Mesendoderm (in vitro differentiated cells): ENCODE measurements around the gene MAP3K1.

ENCODE experiments used
- DNase-seq: peaks from one replicate; pipeline ENCODE4 v3.0.0; 2013
- H2AK5ac ChIP-seq: 2 replicates; pipeline ENCODE4 v1.6.1; 2013; ENCODE audit warnings: low read length, inconsistent platforms
- H2BK120ac ChIP-seq: 2 replicates; pipeline ENCODE4 v1.6.1; 2013; ENCODE audit warnings: low read depth, mild to moderate bottlenecking, low read length, moderate library complexity, mixed read lengths
- H2BK15ac ChIP-seq: replicated peaks from 2 replicates; pipeline ENCODE4 v1.6.1; 2013; ENCODE audit warnings: low read depth, mild to moderate bottlenecking, moderate library complexity
- H2BK5ac ChIP-seq: 2 replicates; pipeline ENCODE4 v1.6.1; 2013; ENCODE audit warnings: low read length, inconsistent platforms
- H3K18ac ChIP-seq: 2 replicates; pipeline ENCODE4 v1.6.1; 2013; ENCODE audit warnings: mild to moderate bottlenecking, low read length, mixed read lengths
- H3K23ac ChIP-seq: one replicate; pipeline ENCODE4 v1.6.1; 2013; ENCODE audit warnings: low read length
- H3K27ac ChIP-seq: 2 replicates; pipeline ENCODE4 v1.5.1; 2013; ENCODE audit warnings: low read depth, mild to moderate bottlenecking, inconsistent platforms, low read length, moderate library complexity
- H3K27me3 ChIP-seq: 2 replicates; pipeline ENCODE4 v1.6.1; 2013; ENCODE audit warnings: low read length, control low read depth, mild to moderate bottlenecking, inconsistent platforms; ENCODE audit not compliant: insufficient read depth, poor library complexity
- H3K36me3 ChIP-seq: 2 replicates; pipeline ENCODE4 v1.6.1; 2013; ENCODE audit warnings: low read length, inconsistent platforms; ENCODE audit not compliant: control insufficient read depth, insufficient read depth
- H3K4ac ChIP-seq: one replicate; pipeline ENCODE4 v1.6.1; 2013; ENCODE audit warnings: low read depth, mild to moderate bottlenecking, low read length, moderate library complexity
- H3K4me1 ChIP-seq: 2 replicates; pipeline ENCODE4 v1.6.1; 2013; ENCODE audit warnings: low read depth, low read length, inconsistent platforms; ENCODE audit not compliant: control insufficient read depth
- H3K4me2 ChIP-seq: 2 replicates; pipeline ENCODE4 v1.6.1; 2013; ENCODE audit warnings: low read length
- H3K4me3 ChIP-seq: 2 replicates; pipeline ENCODE4 v1.5.1; 2013; ENCODE audit warnings: mild to moderate bottlenecking, low read length
- H3K56ac ChIP-seq: one replicate; pipeline ENCODE4 v1.6.1; 2013; ENCODE audit warnings: low read length
- H3K79me1 ChIP-seq: 2 replicates; pipeline ENCODE4 v1.6.1; 2013; ENCODE audit warnings: low read length, inconsistent platforms
- H3K79me2 ChIP-seq: 2 replicates; pipeline ENCODE4 v1.6.1; 2013; ENCODE audit warnings: mild to moderate bottlenecking, low read length; ENCODE audit not compliant: control insufficient read depth, insufficient read depth
- H3K9ac ChIP-seq: 2 replicates; pipeline ENCODE4 v1.6.1; 2013; ENCODE audit warnings: low read length, inconsistent platforms
- H4K5ac ChIP-seq: one replicate; pipeline ENCODE4 v1.6.1; 2013; ENCODE audit warnings: low read length
- H4K8ac ChIP-seq: one replicate; pipeline ENCODE4 v1.6.1; 2013; ENCODE audit warnings: low read depth, mild to moderate bottlenecking, control low read depth, low read length, moderate library complexity
- WGBS: extraction: QIAGEN DNeasy Blood & Tissue Kit; methylation state at CpG from one replicate; pipeline ENCODE4 v1.1.7; 2013; ENCODE audit warnings: low lambda C conversion rate, missing lambda C conversion rate; ENCODE audit not compliant: insufficient coverage; ENCODE audit errors: extremely low coverage; 5-methylcytosine and 5-hydroxymethylcytosine counted together

Gene MAP3K1

DNA sequence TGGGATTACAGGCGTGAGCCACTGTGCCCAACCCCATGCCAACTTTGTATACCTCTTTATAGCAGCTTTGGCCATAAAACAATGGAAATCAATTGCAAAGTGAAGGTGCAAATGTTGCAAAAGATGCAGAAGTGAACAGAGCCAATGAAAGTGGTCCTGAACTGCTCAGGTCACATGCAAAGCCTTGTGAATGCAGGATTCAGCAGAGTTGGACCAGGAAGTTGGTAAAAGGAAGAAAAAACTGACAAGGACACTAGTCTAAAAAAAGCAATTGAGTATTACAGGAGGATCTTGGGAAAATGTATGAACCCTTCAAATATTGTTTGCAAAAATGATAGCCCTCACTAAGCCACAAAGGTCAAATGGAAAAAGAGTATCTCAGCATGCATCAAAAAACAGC lies 4.5 kb upstream of the MAP3K1 start:
- DNase-seq: no peak
- no peak overlapping the region for H3K4me2 ChIP-seq
- no peaks in the 10 kb centered on the region for H3K27me3 ChIP-seq
- H2BK120ac ChIP-seq: no peak overlapping the region
- H3K18ac ChIP-seq: no peak overlapping the region
- H3K4ac ChIP-seq: no peak overlapping the region
- H3K4me3 ChIP-seq: no peak overlapping the region
- H4K5ac ChIP-seq: no peak overlapping the region
- no peaks in the 10 kb centered on the region for H3K4me1 ChIP-seq
- H3K27ac ChIP-seq: no peak overlapping the region
- WGBS: no CpG with 5 or more reads among the region's 1 CpG
- no peak overlapping the region for H2BK15ac ChIP-seq
- no peak overlapping the region for H3K56ac ChIP-seq
- no peak overlapping the region for H3K23ac ChIP-seq
- no peaks in the 10 kb centered on the region for H3K79me1 ChIP-seq
- H2BK5ac ChIP-seq: no peak overlapping the region
- no peaks in the 10 kb centered on the region for H3K36me3 ChIP-seq
- H4K8ac ChIP-seq: no peak overlapping the region
- H3K79me2 ChIP-seq: no peaks in the 10 kb centered on the region
- no peak overlapping the region for H3K9ac ChIP-seq
- no peak overlapping the region for H2AK5ac ChIP-seq

DNA sequence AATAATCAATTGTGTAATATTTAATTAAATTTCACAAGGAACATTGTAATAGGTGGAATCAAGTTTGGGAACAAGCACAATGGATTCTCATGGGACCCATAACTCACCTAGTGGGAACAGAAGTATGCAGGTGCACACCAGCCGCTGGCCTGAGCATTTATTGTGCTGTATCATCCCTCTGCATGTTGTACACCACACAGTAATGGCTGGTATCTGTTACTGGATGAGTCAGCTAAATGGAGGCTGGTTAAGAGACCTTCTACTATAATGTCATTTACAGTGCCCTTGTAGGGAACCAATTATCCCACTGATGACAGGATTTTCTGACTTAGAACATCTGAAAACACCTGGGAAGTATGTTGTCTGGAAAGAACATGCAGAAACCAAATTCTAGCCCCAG lies 3.2 kb upstream of the MAP3K1 start:
- DNase-seq: no peak
- Histone ChIP-seq H3K23ac (no peak overlapping the region), H3K79me2 (no peaks in the 10 kb centered on the region), H3K27ac (no peak overlapping the region), H3K9ac (no peak overlapping the region), H4K5ac (no peak overlapping the region), H4K8ac (no peak overlapping the region), H3K56ac (no peak overlapping the region), H3K27me3 (no peaks in the 10 kb centered on the region), H2BK120ac (no peak overlapping the region), H3K4me3 (no peak overlapping the region), H3K36me3 (no peaks in the 10 kb centered on the region), H3K4ac (no peak overlapping the region), H3K4me1 (no peaks in the 10 kb centered on the region), H2AK5ac (no peak overlapping the region), H3K18ac (no peak overlapping the region), H3K4me2 (no peak overlapping the region), H3K79me1 (no peaks in the 10 kb centered on the region), H2BK15ac (no peak overlapping the region), H2BK5ac (no peak overlapping the region)
- WGBS: no CpG with 5 or more reads among the region's 1 CpG

DNA sequence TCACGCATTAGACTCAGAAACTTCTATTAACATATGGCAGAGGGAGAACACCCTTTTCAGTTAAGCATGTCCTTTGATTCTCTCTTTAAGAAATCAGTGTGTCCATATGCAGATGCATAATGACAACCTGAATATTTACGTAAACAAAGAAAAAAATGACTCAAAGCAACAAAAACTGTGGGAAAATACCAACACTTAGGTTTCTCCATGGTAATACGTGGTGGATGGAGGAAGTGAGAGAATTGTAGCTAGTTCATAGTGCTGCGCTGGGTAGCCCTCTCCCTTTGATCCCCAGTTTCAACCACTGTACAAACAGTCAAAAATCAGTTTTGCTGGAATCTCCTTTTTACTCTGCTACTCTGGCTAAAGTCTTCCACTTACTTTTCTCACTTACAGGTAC lies 2.0 kb upstream of the MAP3K1 start:
- no CpG with 5 or more reads among the region's 4 CpGs for WGBS
- H3K27me3 ChIP-seq: no peaks in the 10 kb centered on the region
- H3K4me2 ChIP-seq: no peak overlapping the region
- H3K79me1 ChIP-seq: no peaks in the 10 kb centered on the region
- H3K27ac ChIP-seq: no peak overlapping the region
- no peak overlapping the region for H2BK120ac ChIP-seq
- H2BK5ac ChIP-seq: no peak overlapping the region
- no peak overlapping the region for H3K9ac ChIP-seq
- H3K56ac ChIP-seq: no peak overlapping the region
- H3K4me3 ChIP-seq: no peak overlapping the region
- no peaks in the 10 kb centered on the region for H3K79me2 ChIP-seq
- H2BK15ac ChIP-seq: no peak overlapping the region
- H4K5ac ChIP-seq: no peak overlapping the region
- no peak overlapping the region for H3K4ac ChIP-seq
- no peaks in the 10 kb centered on the region for H3K36me3 ChIP-seq
- no peak overlapping the region for H4K8ac ChIP-seq
- DNase-seq: no peak
- no peak overlapping the region for H3K23ac ChIP-seq
- no peak overlapping the region for H2AK5ac ChIP-seq
- no peak overlapping the region for H3K18ac ChIP-seq
- H3K4me1 ChIP-seq: no peaks in the 10 kb centered on the region

DNA sequence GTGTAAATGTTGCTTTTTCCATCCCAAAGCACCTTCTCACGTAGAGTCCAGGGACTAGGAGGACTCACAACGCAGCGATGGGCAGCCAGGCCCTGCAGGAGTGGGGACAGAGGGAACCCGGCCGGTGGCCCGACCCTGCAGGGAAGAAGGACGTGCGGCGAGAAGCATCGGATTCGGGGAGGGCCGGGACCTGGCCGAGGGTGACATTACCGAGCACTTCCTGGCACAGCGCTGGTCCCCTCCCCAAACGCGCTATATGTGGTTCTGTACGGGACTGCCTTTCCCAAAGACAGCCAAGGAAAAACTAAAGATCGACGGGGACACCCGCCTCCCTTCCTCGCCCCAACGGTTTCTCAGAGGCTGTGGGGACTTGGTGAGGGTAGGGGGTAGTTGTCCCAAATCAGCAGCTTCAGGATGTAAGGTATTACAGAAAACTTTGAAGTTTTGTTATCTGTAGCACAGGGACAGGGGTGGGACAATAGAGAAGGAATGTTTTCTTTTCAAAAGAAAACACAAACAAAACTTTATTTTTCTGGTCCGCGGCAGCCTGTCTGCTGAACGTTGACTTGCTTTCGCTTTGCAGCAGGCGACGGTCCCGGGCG lies 887 bp upstream of the MAP3K1 start:
- Histone ChIP-seq H3K27me3 (no peaks in the 10 kb centered on the region), H3K79me2 (peaks cover 4% of the 10 kb centered on the region), H4K5ac (no peak overlapping the region), H3K18ac (no peak overlapping the region), H3K4me2 (peak overlapping the region; percentile 32), H3K36me3 (no peaks in the 10 kb centered on the region), H3K79me1 (no peaks in the 10 kb centered on the region), H3K9ac (peak overlapping the region; percentile 52), H3K4me1 (no peaks in the 10 kb centered on the region), H3K4me3 (peak overlapping the region; percentile 45), H2AK5ac (no peak overlapping the region), H3K4ac (no peak overlapping the region), H3K27ac (no peak overlapping the region), H3K56ac (peak overlapping the region; percentile 59), H2BK120ac (no peak overlapping the region), H4K8ac (no peak overlapping the region), H3K23ac (no peak overlapping the region), H2BK5ac (no peak overlapping the region), H2BK15ac (no peak overlapping the region)
- WGBS: no CpG with 5 or more reads among the region's 31 CpGs
- peak; percentile 83 for DNase-seq

DNA sequence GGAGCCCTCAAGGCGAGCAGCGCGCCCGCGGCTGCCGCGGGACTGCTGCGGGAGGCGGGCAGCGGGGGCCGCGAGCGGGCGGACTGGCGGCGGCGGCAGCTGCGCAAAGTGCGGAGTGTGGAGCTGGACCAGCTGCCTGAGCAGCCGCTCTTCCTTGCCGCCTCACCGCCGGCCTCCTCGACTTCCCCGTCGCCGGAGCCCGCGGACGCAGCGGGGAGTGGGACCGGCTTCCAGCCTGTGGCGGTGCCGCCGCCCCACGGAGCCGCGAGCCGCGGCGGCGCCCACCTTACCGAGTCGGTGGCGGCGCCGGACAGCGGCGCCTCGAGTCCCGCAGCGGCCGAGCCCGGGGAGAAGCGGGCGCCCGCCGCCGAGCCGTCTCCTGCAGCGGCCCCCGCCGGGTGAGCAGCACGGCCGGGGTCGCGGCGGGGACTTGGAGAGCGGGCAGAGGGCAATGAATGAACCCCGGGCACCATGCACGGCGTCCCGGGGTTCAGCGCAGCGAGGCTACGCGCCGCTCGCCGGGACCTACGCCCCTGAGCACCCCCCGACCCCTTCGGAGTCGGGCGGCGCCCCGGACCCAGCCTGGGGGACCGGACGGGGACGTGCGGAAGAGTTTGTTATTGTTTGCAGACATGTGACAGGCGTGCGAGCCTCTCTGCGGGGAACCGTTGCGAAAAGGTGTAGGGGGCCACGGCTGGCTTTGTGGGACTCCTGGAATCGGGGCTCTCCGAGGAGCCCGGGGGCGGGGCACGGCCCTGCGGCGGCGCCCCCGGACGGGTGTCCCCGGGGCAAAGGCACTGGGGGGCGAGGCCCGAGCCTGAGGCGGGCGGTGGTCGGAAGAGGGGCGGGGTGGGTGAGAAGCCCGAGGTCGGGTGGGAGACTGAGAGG lies 553 bp downstream of the MAP3K1 start:
- Histone ChIP-seq H3K4ac (peak overlapping the region; percentile 63), H3K79me2 (peaks cover 7% of the 10 kb centered on the region), H3K27me3 (no peaks in the 10 kb centered on the region), H3K9ac (peak overlapping the region; percentile 79), H2AK5ac (no peak overlapping the region), H3K56ac (peak overlapping the region; percentile 87), H3K4me2 (peak overlapping the region; percentile 85), H3K79me1 (no peaks in the 10 kb centered on the region), H3K36me3 (no peaks in the 10 kb centered on the region), H2BK120ac (peak overlapping the region; percentile 97), H4K5ac (no peak overlapping the region), H3K23ac (peak overlapping the region; percentile 15), H2BK5ac (no peak overlapping the region), H3K4me3 (peak overlapping the region; percentile 69), H2BK15ac (peak overlapping the region; percentile 87), H3K18ac (peak overlapping the region; percentile 100), H4K8ac (peak overlapping the region; percentile 30), H3K4me1 (no peaks in the 10 kb centered on the region), H3K27ac (peak overlapping the region; percentile 86)
- DNase-seq: peak; percentile 43
- no CpG with 5 or more reads among the region's 116 CpGs for WGBS
